Gastroesophageal sphincter (tissue), 4 donors: ENCODE data around the gene ATAD3B. TPM values are rescaled to one million over a fixed set of nuclear protein-coding genes. Genes with fewer than 3 reads are reported as not detected.
A peak's percentile ranks its signal among the peaks of the same experiment; 100 is the strongest.

Experiments used
- ATAC-seq: fragments of 150-250 bp; one replicate; pipeline ENCODE4 v1.9.1; 2016; ENCODE audit warnings: mild to moderate bottlenecking, moderate library complexity
- H3K27ac ChIP-seq, 4 donors: fragments of 200-600 bp; sonication (generic) in 3 of 4; 1 replicate in 3 of 4; 2 replicates in 1 of 4; pipeline ENCODE4 v1.5.1; 2016 to 2019
- H3K27me3 ChIP-seq: fragments of 200-600 bp; sonication (generic); one replicate; pipeline ENCODE4 v1.5.1; 2019
- H3K36me3 ChIP-seq, 2 donors: fragments of 200-600 bp; sonication (generic); one replicate each; pipeline ENCODE4 v1.5.1; 2019; ENCODE audit warnings: control low read depth in 1 of 2
- H3K4me1 ChIP-seq, 3 donors: fragments of 200-600 bp; sonication (generic); 1 replicate in 2 of 3; 2 replicates in 1 of 3; pipeline ENCODE4 v1.5.1; 2016 to 2019; ENCODE audit warnings: control low read depth in 2 of 3
- H3K4me3 ChIP-seq, 2 donors: fragments of 200-600 bp; sonication (generic); one replicate each; pipeline ENCODE4 v1.5.1; 2019; ENCODE audit warnings: mild to moderate bottlenecking in 1 of 2, moderate library complexity in 1 of 2
- H3K9me3 ChIP-seq, 3 donors: fragments of 200-600 bp; sonication (generic); one replicate each; pipeline ENCODE4 v1.5.1; 2017 to 2019; ENCODE audit warnings: control low read depth in 2 of 3
- EP300 ChIP-seq: sonication (generic); formaldehyde crosslinking; IDR thresholded peaks from one replicate; pipeline ENCODE4 v1.6.1; 2017; ENCODE audit warnings: antibody characterized with exemption, mild to moderate bottlenecking
- POLR2A ChIP-seq, 2 donors: fragments of 450-650 bp; IDR thresholded peaks; one replicate each; pipeline ENCODE4 v1.6.1; 2017; ENCODE audit warnings: antibody characterized with exemption in 2 of 2, mild to moderate bottlenecking in 2 of 2, moderate library complexity in 1 of 2
- POLR2AphosphoS5 ChIP-seq: sonication (generic); formaldehyde crosslinking; IDR thresholded peaks from one replicate; pipeline ENCODE4 v1.6.1; 2017; ENCODE audit warnings: antibody characterized with exemption
- WGBS, 2 donors: methylation state at CpG; one replicate each; pipeline ENCODE4 v1.1.5; 2018; ENCODE audit warnings: low coverage in 1 of 2; 5-methylcytosine and 5-hydroxymethylcytosine counted together
- total RNA-seq, 4 donors: library from RNA; depleted of rRNA; stranded (reverse); fragments of >200 nt; gene quantifications; one replicate each; pipeline ENCODE4 v1.1.0, GENCODE V29; 2016
- TF ChIP-seq, protein P1 (sequence below), 4 experiments: fragments of 200-600 bp in 2 of 4; fragments of 450-650 bp in 2 of 4; sonication (generic) in 1 of 4; IDR thresholded peaks; one replicate each; pipeline ENCODE4 v1.5.1; 2017 to 2019; ENCODE audit warnings: antibody characterized with exemption in 4 of 4, mild to moderate bottlenecking in 2 of 4, moderate library complexity in 2 of 4

Gene ATAD3B
- total RNA-seq, 4 donors from 2014 or later, result 4.1 to 17.9 (median 12.1) TPM

DNA sequence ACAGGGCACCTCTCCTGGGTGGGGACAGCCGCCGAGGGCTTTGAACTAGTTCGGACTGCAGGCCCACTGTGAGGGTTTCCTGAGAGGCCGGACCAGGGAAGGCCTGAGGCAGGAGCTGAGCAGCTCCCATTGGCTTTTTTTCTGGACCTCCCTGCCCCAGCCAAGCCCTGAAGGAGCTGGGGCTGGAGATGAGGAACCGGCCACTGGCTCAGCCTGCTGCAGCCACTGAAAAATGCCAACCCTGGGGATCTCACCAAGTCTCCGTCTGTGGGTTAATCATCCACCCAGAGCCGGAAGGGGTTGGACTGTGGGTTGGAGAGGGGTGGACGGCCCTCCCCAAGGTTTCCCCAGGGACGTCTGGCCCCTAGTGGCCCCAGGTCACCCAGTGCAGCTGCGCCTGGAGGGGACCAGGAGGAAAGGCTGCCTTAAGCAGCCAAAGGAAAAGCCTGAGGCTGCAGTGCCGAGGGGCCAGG lies 33.6 kb upstream of the ATAD3B start:
- Histone ChIP-seq H3K4me1 (peaks cover 0 to 92% (median 57%) of the 10 kb centered on the region in 3 donors), H3K36me3 (peaks cover 0 to 19% of the 10 kb centered on the region in 2 donors), H3K9me3 (no peaks in the 10 kb centered on the region), H3K4me3 (peak overlapping the region in 1 of 2 donors; percentile 71), H3K27ac (peak overlapping the region in 2 of 4 donors; percentile 94 to 97), H3K27me3 (no peaks in the 10 kb centered on the region)
- ATAC-seq, result no peak
- 60 to 71% methylated on average over 1 of the region's 11 CpGs for WGBS, 2 donors
- TF ChIP-seq POLR2AphosphoS5 (no peak), POLR2A (IDR thresholded peaks at IDR 0.05) (no peak), EP300 (no peak)
- TF ChIP-seq, protein P1, sequence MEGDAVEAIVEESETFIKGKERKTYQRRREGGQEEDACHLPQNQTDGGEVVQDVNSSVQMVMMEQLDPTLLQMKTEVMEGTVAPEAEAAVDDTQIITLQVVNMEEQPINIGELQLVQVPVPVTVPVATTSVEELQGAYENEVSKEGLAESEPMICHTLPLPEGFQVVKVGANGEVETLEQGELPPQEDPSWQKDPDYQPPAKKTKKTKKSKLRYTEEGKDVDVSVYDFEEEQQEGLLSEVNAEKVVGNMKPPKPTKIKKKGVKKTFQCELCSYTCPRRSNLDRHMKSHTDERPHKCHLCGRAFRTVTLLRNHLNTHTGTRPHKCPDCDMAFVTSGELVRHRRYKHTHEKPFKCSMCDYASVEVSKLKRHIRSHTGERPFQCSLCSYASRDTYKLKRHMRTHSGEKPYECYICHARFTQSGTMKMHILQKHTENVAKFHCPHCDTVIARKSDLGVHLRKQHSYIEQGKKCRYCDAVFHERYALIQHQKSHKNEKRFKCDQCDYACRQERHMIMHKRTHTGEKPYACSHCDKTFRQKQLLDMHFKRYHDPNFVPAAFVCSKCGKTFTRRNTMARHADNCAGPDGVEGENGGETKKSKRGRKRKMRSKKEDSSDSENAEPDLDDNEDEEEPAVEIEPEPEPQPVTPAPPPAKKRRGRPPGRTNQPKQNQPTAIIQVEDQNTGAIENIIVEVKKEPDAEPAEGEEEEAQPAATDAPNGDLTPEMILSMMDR (IDR thresholded peaks at IDR 0.05), result no peak

DNA sequence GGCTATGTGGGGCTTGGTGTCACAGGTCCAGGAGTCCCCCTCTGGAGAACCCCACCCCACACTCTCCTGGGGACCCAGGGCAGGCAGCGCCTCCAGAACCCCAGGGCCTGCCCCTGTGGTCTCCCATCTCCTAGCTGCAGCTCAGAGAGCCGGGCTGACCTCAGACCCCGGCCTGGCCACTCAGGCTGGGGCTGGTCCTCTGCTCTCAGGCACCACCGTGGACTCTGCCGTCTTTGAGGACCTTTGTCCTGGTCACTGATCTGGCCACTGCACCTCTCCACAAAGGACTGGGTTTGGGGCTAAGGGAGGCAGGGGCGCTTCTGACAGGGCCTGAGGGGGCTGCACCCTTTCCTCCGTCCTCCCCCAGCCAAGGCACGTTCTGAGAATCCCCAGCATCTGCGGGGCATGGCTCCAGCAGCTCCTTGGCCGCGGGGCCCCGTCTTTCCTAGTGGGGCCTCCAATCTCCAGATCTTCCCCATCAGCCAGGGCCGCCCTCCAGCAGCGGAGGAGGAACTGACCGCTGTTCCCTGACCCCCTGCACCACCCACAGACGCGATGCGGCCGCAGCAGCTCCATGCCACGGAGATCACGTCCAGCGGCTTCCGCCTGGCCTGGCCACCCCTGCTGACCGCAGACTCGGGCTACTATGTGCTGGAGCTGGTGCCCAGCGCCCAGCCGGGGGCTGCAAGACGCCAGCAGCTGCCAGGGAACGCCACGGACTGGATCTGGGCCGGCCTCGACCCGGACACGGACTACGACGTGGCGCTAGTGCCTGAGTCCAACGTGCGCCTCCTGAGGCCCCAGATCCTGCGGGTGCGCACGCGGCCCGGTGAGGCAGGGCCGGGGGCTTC lies 32.8 kb upstream of the ATAD3B start:
- TF ChIP-seq POLR2A (IDR thresholded peaks at IDR 0.05), result no peak
- Histone ChIP-seq H3K27me3 (no peaks in the 10 kb centered on the region), H3K4me3 (no peak overlapping the region), H3K9me3 (no peaks in the 10 kb centered on the region), H3K4me1 (peaks cover 0 to 84% (median 49%) of the 10 kb centered on the region in 3 donors), H3K27ac (peak overlapping the region in 2 of 4 donors; percentile 94 to 97), H3K36me3 (peaks cover 0 to 19% of the 10 kb centered on the region in 2 donors)
- 84 to 100% methylated on average over 3 to 5 of the region's 45 CpGs for WGBS, 2 donors
- ATAC-seq, result no peak

DNA sequence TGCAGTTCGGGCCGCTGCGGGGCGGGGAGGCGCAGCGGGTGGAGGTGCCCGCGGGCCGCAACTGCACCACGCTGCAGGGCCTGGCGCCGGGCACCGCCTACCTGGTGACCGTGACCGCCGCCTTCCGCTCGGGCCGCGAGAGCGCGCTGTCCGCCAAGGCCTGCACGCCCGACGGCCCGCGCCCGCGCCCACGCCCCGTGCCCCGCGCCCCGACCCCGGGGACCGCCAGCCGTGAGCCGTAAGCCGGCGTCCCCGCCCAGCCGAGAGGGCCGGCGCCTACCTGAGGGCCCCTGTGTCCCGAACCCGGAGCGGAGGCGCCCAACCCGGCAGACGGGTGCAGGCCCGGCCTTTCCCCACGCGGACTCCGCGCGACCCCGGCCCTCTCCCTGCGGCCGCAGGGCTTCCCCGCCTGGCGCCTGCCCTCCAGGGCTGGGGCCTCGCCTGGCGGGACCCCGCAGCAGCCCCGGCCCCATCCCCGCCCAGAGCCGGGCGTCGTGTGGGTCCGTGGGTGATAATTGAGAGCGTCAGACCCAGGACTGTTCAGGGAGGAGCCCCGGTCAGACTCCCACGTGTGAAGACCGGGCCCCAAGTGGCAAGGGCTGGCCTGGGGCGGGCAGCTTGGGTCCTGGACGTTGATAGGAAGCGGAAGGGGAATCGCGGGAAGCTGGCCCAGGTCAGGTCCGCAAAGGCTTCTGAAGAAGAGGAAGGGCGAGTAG lies 31.9 kb upstream of the ATAD3B start:
- peaks cover 0 to 19% of the 10 kb centered on the region in 2 donors for H3K36me3 ChIP-seq
- peak overlapping the region in 3 of 4 donors; percentile 46 to 69 (median 64) for H3K27ac ChIP-seq
- H3K9me3 ChIP-seq, result no peaks in the 10 kb centered on the region
- peaks cover 0 to 75% (median 39%) of the 10 kb centered on the region in 3 donors for H3K4me1 ChIP-seq
- WGBS, 2 donors, result no CpG with 5 or more reads among the region's 82 CpGs
- H3K4me3 ChIP-seq, result no peak overlapping the region
- no peaks in the 10 kb centered on the region for H3K27me3 ChIP-seq
- ATAC-seq, result no peak
- no peak for TF ChIP-seq POLR2A (IDR thresholded peaks at IDR 0.05)
- no peak for TF ChIP-seq POLR2AphosphoS5
- TF ChIP-seq, protein P1 (IDR thresholded peaks at IDR 0.05), result no peak

DNA sequence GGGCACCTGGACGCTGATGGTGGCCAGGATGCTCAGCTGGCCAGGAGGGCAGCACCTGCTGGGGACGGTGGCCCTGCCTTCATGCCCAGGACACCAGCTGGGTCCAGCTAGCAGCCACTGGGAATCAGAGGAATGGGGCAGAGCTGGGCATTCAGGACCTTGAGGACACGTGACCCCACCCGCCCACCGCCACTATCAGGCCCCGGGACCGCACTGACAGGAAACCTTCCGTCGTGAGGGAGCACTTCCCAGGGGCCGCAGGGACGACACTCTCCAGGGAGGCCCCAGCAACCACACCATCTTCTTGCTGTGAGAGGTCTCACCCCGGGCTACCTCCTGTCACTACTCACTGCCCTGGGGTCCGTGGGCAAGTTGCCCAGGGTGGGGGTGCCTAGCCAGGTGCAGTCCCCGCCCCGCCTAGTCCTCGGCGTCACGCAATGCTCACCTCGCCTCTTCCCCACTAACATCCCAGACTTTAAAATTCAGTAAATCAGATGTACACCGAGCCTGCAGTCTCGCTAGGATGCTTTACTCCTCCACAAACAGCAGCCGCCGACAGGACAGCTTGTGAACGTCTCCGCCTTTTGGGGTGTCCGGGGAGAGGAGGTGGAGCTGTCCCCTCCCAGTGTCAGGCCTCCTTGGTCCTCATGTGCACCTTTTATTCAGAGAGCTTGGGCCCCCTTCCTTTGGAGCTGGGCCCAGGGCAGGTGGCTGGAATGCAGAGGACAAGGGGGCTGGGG lies 31.1 kb upstream of the ATAD3B start:
- Histone ChIP-seq H3K27me3 (no peaks in the 10 kb centered on the region), H3K27ac (peak overlapping the region in 3 of 4 donors; percentile 46 to 69 (median 64)), H3K9me3 (no peaks in the 10 kb centered on the region), H3K4me3 (no peak overlapping the region), H3K36me3 (peaks cover 0 to 19% of the 10 kb centered on the region in 2 donors), H3K4me1 (peaks cover 0 to 67% (median 34%) of the 10 kb centered on the region in 3 donors)
- WGBS, 2 donors, result 38% methylated on average over 8 of the region's 26 CpGs; no CpG with 5 or more reads in 1 of the 2 donors
- ATAC-seq, result peak; percentile 3
- TF ChIP-seq POLR2A (IDR thresholded peaks at IDR 0.05) (no peak), EP300 (no peak)

DNA sequence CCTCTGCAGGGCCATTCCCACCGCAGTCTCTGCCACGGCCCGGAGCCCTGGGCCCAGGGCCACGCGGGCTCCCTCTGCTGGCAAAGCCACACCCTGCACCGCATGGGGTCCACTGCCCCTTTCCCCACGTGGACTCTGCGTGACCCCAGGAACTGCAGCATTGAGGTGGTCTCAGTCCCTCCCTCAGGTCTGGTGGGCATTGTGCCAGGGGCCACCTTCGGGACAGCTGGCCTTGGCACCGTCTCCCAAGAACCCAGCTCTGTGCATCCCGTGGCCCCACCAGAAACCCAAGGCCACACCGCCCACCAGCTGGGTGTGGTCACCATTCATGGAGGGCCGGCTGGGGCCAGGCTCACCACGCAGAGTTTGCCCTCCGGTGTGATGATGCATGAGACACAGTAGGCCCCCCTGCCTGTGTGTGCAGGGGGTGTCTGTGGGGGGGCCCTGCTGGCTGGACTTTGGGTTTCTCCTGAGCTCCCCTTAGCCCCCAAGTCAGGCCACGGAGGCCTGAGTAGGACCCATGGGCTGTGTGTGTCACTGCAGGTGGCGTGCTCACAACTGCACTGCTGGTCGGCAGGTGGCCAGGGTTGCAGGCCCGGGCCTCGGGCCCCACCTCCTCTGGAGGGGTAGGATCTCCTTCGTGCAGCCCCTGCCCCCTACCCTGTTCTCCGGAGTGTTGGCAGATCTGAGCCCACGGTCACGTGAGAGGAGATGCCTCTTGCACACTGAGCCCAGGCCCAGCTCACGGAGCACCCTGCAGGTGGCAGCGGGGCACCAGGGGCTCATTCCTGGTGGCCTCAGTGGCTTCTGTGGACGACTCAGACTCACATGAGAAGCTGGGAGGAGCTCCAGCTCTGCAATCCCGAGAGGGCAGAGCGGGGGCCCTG lies 30.3 kb upstream of the ATAD3B start:
- TF ChIP-seq, protein P1 (IDR thresholded peaks at IDR 0.05), result peak in 3 of 4 experiments; percentile 89 to 98 (median 92)
- TF ChIP-seq POLR2A (IDR thresholded peaks at IDR 0.05) (no peak), EP300 (no peak), POLR2AphosphoS5 (peak; percentile 35)
- peaks cover 0 to 19% of the 10 kb centered on the region in 2 donors for H3K36me3 ChIP-seq
- no peaks in the 10 kb centered on the region for H3K27me3 ChIP-seq
- ATAC-seq, result peak; percentile 75
- peak overlapping the region in 3 of 4 donors; percentile 46 to 69 (median 64) for H3K27ac ChIP-seq
- no peaks in the 10 kb centered on the region for H3K9me3 ChIP-seq
- H3K4me1 ChIP-seq, result peaks cover 0 to 59% (median 29%) of the 10 kb centered on the region in 3 donors
- no CpG with 5 or more reads among the region's 29 CpGs for WGBS, 2 donors
- H3K4me3 ChIP-seq, result no peak overlapping the region
